Natural killer cell (primary cell): ENCODE data around the gene JAKMIP1. TPM values are rescaled to one million over a fixed set of nuclear protein-coding genes. Genes with fewer than 3 reads are reported as not detected.

Experiments
- ATAC-seq, 3 donors: fragments of 150-1000 bp in 2 of 3; fragments of 200-7000 bp in 1 of 3; cut with Tn5 transposase; 1 replicate in 1 of 3; 2 replicates in 2 of 3; pipeline ENCODE4 v1.10.0; 2021; ENCODE audit warnings: mild to moderate bottlenecking in 2 of 3, moderate library complexity in 2 of 3
- DNase-seq, 2 donors: peaks; one replicate each; pipeline versions ENCODE4 v3.0.0 to v3.0.0-alpha.2; 2013 to 2021; ENCODE audit warnings: mixed read lengths in 1 of 2
- H3K27ac ChIP-seq: one replicate; pipeline ENCODE4 v1.5.1; 2013; ENCODE audit warnings: mild to moderate bottlenecking, low read length
- H3K27me3 ChIP-seq: one replicate; pipeline ENCODE4 v1.6.1; 2013; ENCODE audit warnings: low read length; ENCODE audit not compliant: control insufficient read depth, insufficient read depth
- H3K36me3 ChIP-seq: one replicate; pipeline ENCODE4 v1.6.1; 2013; ENCODE audit warnings: low read length; ENCODE audit not compliant: control insufficient read depth, insufficient read depth
- H3K4me1 ChIP-seq: one replicate; pipeline ENCODE4 v1.6.1; 2013; ENCODE audit warnings: low read length; ENCODE audit not compliant: control insufficient read depth, insufficient read depth
- H3K4me3 ChIP-seq: one replicate; pipeline ENCODE4 v1.5.1; 2013; ENCODE audit warnings: low read length
- H3K9me3 ChIP-seq: one replicate; pipeline ENCODE4 v1.6.1; 2013; ENCODE audit warnings: low read length; ENCODE audit not compliant: control insufficient read depth, insufficient read depth
- H3K27ac Mint-ChIP-seq, 2 donors: one replicate each; pipeline ENCODE4 v1.8.0; 2022; ENCODE audit warnings: mild to moderate bottlenecking in 2 of 2, mixed read lengths in 2 of 2, moderate library complexity in 1 of 2
- H3K27me3 Mint-ChIP-seq, 2 donors: one replicate each; pipeline ENCODE4 v1.8.0; 2022; ENCODE audit warnings: low read depth in 2 of 2, mixed read lengths in 2 of 2
- H3K36me3 Mint-ChIP-seq: one replicate; pipeline ENCODE4 v1.8.0; 2022; ENCODE audit warnings: mixed read lengths
- H3K4me1 Mint-ChIP-seq, 2 donors: one replicate each; pipeline ENCODE4 v1.8.0; 2022; ENCODE audit warnings: mixed read lengths in 2 of 2
- H3K4me3 Mint-ChIP-seq: one replicate; pipeline ENCODE4 v1.8.0; 2022; ENCODE audit warnings: mild to moderate bottlenecking, moderate library complexity, mixed read lengths
- H3K9me3 Mint-ChIP-seq, 2 donors: one replicate each; pipeline ENCODE4 v1.8.0; 2022; ENCODE audit warnings: mixed read lengths in 2 of 2
- WGBS: methylation state at CpG from one replicate; pipeline ENCODE4 v1.1.7; 2013; ENCODE audit warnings: missing lambda C conversion rate; ENCODE audit not compliant: insufficient coverage; 5-methylcytosine and 5-hydroxymethylcytosine counted together
- intact Hi-C: fragments of 100-400 bp; cut with micrococcal nuclease; formaldehyde crosslinking; loops from one replicate; pipeline ENCODE4 v1.14.2; 2022
- total RNA-seq, 4 donors: library from RNA; stranded (reverse); fragments of 120-200 nt in 1 of 4; gene quantifications; one replicate each; pipeline versions ENCODE4 v1.2.3 to v1.2.4, GENCODE V29; 2013 to 2022
- TF ChIP-seq, protein P1 (sequence below): fragments of 200-600 bp; IDR thresholded peaks from one replicate; pipeline ENCODE4 v1.8.0; 2022; ENCODE audit warnings: antibody characterized with exemption

JAKMIP1 gene
- total RNA-seq, 3 donors from 2014 or later (not counting 1 experiment from before 2014, with no cell fraction given), result 8.8 to 21.8 (median 16.4) TPM

DNA sequence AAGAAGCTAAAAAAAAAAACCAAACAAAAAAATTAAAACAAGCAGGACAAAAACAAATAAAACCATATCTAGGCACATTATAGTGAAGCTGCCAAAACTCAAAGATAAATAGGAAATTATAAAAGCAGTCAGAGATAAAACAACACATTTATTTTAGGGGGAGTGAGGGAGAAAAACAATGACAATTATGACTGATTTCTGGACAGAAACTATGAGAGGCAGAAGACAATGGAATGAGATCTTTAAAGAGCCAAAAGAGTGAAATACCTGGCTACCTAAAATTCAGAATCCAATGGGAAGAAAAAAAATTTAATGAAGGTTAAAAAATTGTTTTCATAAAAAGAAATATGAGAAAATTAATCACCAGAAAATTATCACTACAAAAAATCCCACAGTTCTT is 215.5 kb downstream of the JAKMIP1 start:
- Histone ChIP-seq H3K36me3 (no peaks in the 10 kb centered on the region), H3K9me3 (peaks cover 3% of the 10 kb centered on the region), H3K4me3 (no peak overlapping the region), H3K27ac (no peak overlapping the region), H3K4me1 (no peaks in the 10 kb centered on the region), H3K27me3 (peaks cover 3% of the 10 kb centered on the region)
- DNase-seq (no peak), ATAC-seq (no peak)
- peaks cover 9 to 46% of the 10 kb centered on the region in 2 donors for H3K27me3 Mint-ChIP-seq
- intact Hi-C loops, result no loop called here
- peaks cover 10 to 17% of the 10 kb centered on the region in 2 donors for H3K9me3 Mint-ChIP-seq
- H3K36me3 Mint-ChIP-seq, result peaks cover 19% of the 10 kb centered on the region
- no peaks in the 10 kb centered on the region for H3K4me1 Mint-ChIP-seq
- no peak overlapping the region for H3K4me3 Mint-ChIP-seq
- TF ChIP-seq, protein P1, sequence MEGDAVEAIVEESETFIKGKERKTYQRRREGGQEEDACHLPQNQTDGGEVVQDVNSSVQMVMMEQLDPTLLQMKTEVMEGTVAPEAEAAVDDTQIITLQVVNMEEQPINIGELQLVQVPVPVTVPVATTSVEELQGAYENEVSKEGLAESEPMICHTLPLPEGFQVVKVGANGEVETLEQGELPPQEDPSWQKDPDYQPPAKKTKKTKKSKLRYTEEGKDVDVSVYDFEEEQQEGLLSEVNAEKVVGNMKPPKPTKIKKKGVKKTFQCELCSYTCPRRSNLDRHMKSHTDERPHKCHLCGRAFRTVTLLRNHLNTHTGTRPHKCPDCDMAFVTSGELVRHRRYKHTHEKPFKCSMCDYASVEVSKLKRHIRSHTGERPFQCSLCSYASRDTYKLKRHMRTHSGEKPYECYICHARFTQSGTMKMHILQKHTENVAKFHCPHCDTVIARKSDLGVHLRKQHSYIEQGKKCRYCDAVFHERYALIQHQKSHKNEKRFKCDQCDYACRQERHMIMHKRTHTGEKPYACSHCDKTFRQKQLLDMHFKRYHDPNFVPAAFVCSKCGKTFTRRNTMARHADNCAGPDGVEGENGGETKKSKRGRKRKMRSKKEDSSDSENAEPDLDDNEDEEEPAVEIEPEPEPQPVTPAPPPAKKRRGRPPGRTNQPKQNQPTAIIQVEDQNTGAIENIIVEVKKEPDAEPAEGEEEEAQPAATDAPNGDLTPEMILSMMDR, result no peak
- no peak overlapping the region for H3K27ac Mint-ChIP-seq

- Mint-ChIP-seq H3K9me3 (peaks cover 10 to 17% of the 10 kb centered on the region in 2 donors), H3K4me3 (no peak overlapping the region), H3K4me1 (no peaks in the 10 kb centered on the region), H3K27ac (no peak overlapping the region), H3K36me3 (peaks cover 19% of the 10 kb centered on the region), H3K27me3 (peaks cover 9 to 41% of the 10 kb centered on the region in 2 donors)
- Histone ChIP-seq H3K9me3 (peaks cover 3% of the 10 kb centered on the region), H3K4me3 (no peak overlapping the region), H3K36me3 (no peaks in the 10 kb centered on the region), H3K27me3 (peaks cover 3% of the 10 kb centered on the region), H3K4me1 (no peaks in the 10 kb centered on the region), H3K27ac (no peak overlapping the region)
- TF ChIP-seq, protein P1, result no peak
- ATAC-seq (no peak), DNase-seq (no peak)
- WGBS, result 88% methylated on average over 9 of the region's 9 CpGs
- intact Hi-C loops, result no loop called here
Observed at GRCh38 chr4:5982156-5982973, 218.0 kb downstream of the JAKMIP1 start.

DNA sequence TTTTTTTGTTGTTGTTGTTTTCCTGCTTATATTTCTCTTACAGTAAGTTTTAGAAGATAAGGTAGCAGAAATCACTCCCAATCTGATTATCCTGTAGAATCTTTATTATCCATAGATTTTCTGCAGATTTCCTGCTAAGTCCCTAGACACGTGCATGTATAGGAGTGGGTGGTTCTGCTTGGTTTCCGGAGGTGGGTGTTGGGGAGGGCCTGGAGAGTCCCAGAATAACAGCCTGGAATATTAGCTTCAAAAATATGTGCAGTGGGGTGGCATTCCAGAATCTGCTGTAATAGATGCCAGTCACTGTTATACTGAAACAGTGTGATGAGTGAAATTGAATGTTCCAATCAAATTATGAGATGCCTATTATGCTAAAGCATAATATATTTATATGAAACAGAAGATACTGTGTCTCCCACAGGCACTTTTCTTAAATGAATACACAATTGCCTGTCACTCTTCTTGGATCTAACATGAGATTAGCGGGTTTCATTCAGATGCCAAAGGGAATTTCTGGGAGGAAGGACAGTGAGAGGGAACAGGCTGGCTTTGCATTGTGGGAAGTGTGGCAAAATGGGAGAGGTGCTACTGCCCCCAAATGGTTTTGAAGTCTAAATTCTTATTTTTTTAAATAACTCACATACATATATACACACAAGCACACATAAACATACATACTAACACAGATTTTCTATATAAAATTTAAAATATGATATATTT is 219.8 kb downstream of the JAKMIP1 start:
- Mint-ChIP-seq H3K36me3 (peaks cover 19% of the 10 kb centered on the region), H3K4me1 (no peaks in the 10 kb centered on the region), H3K9me3 (peaks cover 10 to 17% of the 10 kb centered on the region in 2 donors), H3K4me3 (no peak overlapping the region), H3K27me3 (peaks cover 9 to 41% of the 10 kb centered on the region in 2 donors), H3K27ac (no peak overlapping the region)
- WGBS, result 51% methylated on average over 3 of the region's 3 CpGs
- Histone ChIP-seq H3K4me3 (no peak overlapping the region), H3K4me1 (no peaks in the 10 kb centered on the region), H3K9me3 (peaks cover 3% of the 10 kb centered on the region), H3K36me3 (no peaks in the 10 kb centered on the region), H3K27ac (no peak overlapping the region), H3K27me3 (peaks cover 3% of the 10 kb centered on the region)
- no peak for DNase-seq
- intact Hi-C loops, result no loop called here
- TF ChIP-seq, protein P1, result no peak
- no peak for ATAC-seq
